HG02571 (cell line): Measurements from ENCODE around the gene RENBP.

Experiments
- ATAC-seq: cut with Tn5 transposase; IDR thresholded peaks from one replicate; pipeline ENCODE4 v1.9.1; 2021; ENCODE audit warnings: mild to moderate bottlenecking, moderate library complexity; ENCODE audit not compliant: unreplicated experiment

Gene RENBP

DNA sequence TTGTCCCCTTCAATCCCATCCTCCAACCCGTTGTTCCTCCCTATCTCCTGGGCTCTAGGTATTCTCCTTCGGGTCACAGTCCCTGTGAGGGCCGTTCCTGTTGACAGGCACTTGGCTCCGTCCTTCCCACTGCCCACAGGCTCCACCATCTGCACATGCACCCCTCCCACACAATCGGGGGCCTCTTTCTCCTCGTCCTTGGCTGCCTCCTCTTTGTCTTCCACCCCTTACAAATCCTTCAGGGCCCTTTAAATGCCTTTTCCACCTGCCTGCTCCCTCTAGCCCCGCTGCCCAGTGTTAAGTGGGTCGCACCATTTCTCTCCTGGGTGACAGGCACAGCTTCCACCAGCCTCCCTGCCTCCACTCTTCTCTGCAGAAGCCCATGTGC is 42.7 kb downstream of the RENBP start:
- no peak for ATAC-seq

DNA sequence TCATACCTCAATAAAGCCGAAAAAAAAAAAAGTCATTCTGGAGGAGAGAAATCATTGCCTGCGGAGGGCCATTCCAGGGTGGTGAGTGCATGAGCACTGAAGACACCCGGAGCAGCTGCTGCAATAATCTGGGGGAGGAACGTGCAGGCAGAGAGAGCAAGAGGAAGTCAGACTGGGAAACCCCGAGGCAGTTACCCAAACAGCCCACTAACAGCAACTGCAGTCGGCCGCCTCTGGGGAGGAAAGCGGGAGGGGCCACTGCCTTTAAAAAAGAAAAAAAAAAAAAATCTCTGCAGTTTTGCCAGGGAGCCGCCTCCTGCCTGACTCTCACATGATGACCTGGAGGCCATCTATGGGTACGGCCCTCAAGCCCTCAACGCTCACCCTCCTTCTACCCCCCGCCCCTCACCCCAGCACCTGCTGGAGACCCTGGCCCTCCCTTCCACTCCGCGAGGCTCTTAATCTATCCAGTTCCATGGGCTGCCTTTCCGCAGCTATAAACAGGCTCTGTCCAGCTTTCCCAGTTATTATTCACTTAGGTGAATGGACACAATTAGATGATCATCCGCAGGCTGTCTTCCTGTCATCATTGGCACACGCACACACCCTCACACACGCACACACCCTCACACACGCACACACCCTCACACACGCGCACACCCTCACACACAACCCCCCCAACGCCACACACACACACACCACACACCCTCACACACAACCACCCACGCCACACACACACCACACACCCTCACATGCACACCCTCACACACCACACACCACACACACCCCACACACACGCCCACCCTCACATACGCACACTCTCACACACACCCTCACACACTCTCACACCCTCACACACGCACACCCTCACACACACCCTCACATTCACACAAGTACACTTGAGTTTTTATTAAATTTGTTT is 43.4 kb downstream of the RENBP start:
- ATAC-seq: peak; percentile 71

- ATAC-seq: no peak
Observed at GRCh38 chrX:153897899-153898298, 46.5 kb downstream of the RENBP start.

GRCh38 chrX:153889123-153889522 is 55.3 kb downstream of the RENBP start:
- ATAC-seq: no peak

- no peak for ATAC-seq
Observed at GRCh38 chrX:153888344-153888743, 56.1 kb downstream of the RENBP start.

DNA sequence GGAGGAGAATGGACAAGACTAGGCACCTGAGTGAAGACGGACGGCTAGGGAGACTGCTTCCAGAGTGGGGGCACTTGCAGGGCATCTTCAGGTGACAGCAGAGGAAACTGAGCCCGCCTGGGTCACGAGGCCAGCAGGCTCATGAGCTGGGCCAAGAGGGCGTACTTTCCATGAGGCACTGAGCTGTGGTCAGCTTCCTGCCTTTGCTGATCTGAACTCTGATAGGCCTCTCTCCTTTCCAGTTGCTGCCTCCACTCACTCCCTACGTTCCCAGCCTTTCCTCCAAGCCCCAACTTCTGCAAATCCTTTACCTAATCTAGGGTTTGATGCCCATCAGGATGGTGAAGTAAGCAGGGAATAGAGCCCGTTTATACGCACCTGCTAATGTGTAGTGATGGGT is 57.1 kb downstream of the RENBP start:
- no peak for ATAC-seq

- no peak for ATAC-seq
Observed at GRCh38 chrX:153886915-153887314, 57.5 kb downstream of the RENBP start.

- no peak for ATAC-seq
Observed at GRCh38 chrX:153885968-153886903, 58.2 kb downstream of the RENBP start, which contains the start of gene L1CAM. L1CAM (minus strand) TSS chrX:153886173; CDS start chrX:153875836, 10,337 bp downstream.
